Muscle of leg (tissue), 11 donors: ENCODE data around the gene CCDC88B. TPM values are rescaled to one million over a fixed set of nuclear protein-coding genes. Genes with fewer than 3 reads are reported as not detected.
A peak's percentile ranks its signal among the peaks of the same experiment; 100 is the strongest.

ENCODE experiments used
- DNase-seq: peaks from one replicate; pipeline ENCODE4 v3.0.0; 2013
- H3K27ac ChIP-seq: one replicate; pipeline ENCODE4 v1.5.1; 2013; ENCODE audit warnings: mild to moderate bottlenecking, low read length, control low read depth
- H3K27me3 ChIP-seq: one replicate; pipeline ENCODE4 v1.6.1; 2013; ENCODE audit warnings: low read length; ENCODE audit not compliant: control insufficient read depth, insufficient read depth
- H3K36me3 ChIP-seq: one replicate; pipeline ENCODE4 v1.6.1; 2013; ENCODE audit warnings: low read length; ENCODE audit not compliant: control insufficient read depth, insufficient read depth
- H3K4me1 ChIP-seq: one replicate; pipeline ENCODE4 v1.6.1; 2013; ENCODE audit warnings: low read length; ENCODE audit not compliant: control insufficient read depth, insufficient read depth
- H3K4me3 ChIP-seq: one replicate; pipeline ENCODE4 v1.5.1; 2013; ENCODE audit warnings: low read length, control low read depth
- H3K9me3 ChIP-seq: replicated peaks from 2 replicates; pipeline ENCODE4 v1.6.1; 2013; ENCODE audit warnings: low read depth, low read length; ENCODE audit not compliant: control insufficient read depth
- WGBS: methylation state at CpG from one replicate; pipeline ENCODE4 v1.1.5; 2013; ENCODE audit warnings: missing lambda C conversion rate; ENCODE audit not compliant: insufficient coverage; 5-methylcytosine and 5-hydroxymethylcytosine counted together
- polyA plus RNA-seq, 8 donors: library from polyadenylated mRNA; unstranded; fragments of 120-200 nt; gene quantifications; one replicate each; pipeline versions ENCODE4 v1.2.1 to v1.2.3, GENCODE V29; 2013; ENCODE audit warnings: inconsistent platforms in 1 of 8, low replicate concordance in 1 of 8; ENCODE audit not compliant: insufficient read length in 8 of 8, insufficient read depth in 1 of 8
- total RNA-seq: library from RNA; stranded (reverse); fragments of 120-200 nt; gene quantifications from one replicate; pipeline ENCODE4 v1.2.4, GENCODE V29; 2013

Gene CCDC88B
- total and polyA plus RNA-seq, 9 donors: 2.8 to 5.6 (median 4.4) TPM

DNA sequence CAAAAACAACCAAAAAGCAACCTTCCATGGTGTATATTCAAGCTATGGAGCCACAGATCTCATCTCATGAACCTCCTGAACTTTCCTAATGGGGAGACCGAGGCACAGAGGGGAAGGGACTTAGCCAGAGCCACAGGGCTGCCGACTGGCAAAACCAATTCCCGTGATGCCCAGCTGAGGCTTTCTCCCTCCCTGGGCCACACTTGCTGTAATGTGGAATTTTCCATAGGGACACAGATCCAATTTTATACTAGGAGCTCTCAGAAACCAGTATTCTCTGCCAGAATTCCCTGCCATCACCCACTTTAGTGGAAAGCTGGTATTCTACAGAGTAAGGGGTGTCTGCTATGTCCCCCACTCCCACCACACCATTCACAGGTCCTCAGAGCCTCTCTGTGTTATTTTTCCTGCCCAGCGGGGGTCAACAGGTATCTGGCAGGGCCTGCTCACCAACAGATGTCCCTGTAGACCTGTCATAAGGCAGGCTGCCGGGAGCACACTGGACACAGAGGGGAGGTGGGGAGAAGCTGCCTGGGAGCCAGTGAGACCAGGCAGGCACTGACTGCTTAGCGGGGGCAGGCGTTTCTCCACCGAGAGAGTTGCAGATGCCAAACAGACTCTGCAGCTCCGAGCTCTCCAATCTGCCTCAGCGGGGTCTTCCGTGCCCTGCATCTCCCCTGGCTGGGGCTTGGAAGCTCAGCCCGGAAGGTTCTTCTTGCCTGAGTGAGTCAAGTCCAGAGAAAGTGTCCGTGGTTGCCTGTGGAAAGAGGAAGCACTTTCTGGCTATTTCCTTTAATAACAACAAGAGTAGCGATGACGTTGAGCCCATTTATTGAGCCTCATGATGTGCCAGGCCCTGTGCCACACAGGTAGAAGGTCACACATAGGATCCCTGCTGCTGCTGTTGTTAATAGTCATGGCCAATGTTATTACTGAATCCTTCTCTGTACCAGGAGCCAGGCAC is 45.3 kb downstream of the CCDC88B start:
- Histone ChIP-seq H3K36me3 (no peaks in the 10 kb centered on the region), H3K27ac (no peak overlapping the region), H3K4me1 (no peaks in the 10 kb centered on the region), H3K27me3 (peaks cover 10% of the 10 kb centered on the region), H3K4me3 (no peak overlapping the region), H3K9me3 (no peaks in the 10 kb centered on the region)
- 40% methylated on average over 7 of the region's 15 CpGs for WGBS
- peak; percentile 53 for DNase-seq

- Histone ChIP-seq H3K4me3 (no peak overlapping the region), H3K9me3 (no peaks in the 10 kb centered on the region), H3K27ac (no peak overlapping the region), H3K4me1 (no peaks in the 10 kb centered on the region), H3K36me3 (no peaks in the 10 kb centered on the region), H3K27me3 (peaks cover 10% of the 10 kb centered on the region)
- 61% methylated on average over 8 of the region's 11 CpGs for WGBS
- no peak for DNase-seq
Observed at GRCh38 chr11:64385945-64386704, 46.1 kb downstream of the CCDC88B start.

- H3K27me3 ChIP-seq: peaks cover 9% of the 10 kb centered on the region
- H3K9me3 ChIP-seq: no peaks in the 10 kb centered on the region
- H3K36me3 ChIP-seq: no peaks in the 10 kb centered on the region
- DNase-seq: no peak
- H3K4me3 ChIP-seq: no peak overlapping the region
- H3K27ac ChIP-seq: no peak overlapping the region
- H3K4me1 ChIP-seq: no peaks in the 10 kb centered on the region
Observed at GRCh38 chr11:64387916-64388315, 47.9 kb downstream of the CCDC88B start.

GRCh38 chr11:64388894-64389293 is 48.9 kb downstream of the CCDC88B start:
- Histone ChIP-seq H3K4me3 (no peak overlapping the region), H3K27me3 (peaks cover 8% of the 10 kb centered on the region), H3K27ac (no peak overlapping the region), H3K36me3 (no peaks in the 10 kb centered on the region), H3K4me1 (no peaks in the 10 kb centered on the region), H3K9me3 (no peaks in the 10 kb centered on the region)
- DNase-seq: no peak
- WGBS: 50% methylated on average over 9 of the region's 10 CpGs

DNA sequence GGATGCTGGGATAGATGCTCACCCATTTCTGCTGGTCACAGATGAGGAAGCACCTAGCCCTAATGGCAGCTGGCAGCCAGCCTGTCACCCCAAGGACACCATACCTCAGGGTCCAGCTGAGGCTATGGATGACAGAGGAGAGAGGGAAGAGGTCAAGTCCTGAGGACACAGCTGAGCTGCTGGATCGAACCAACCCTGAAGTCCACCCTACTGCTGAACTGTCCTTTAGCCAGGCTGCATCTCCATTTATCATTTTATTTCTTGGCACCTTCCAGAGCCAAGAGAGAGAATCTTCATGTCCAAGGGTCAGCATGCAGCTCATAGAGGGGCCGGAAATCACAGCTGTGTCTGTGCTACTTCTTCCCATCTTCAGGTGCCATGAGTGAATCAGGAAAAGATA is 49.8 kb downstream of the CCDC88B start:
- Histone ChIP-seq H3K27ac (no peak overlapping the region), H3K36me3 (no peaks in the 10 kb centered on the region), H3K27me3 (peaks cover 4% of the 10 kb centered on the region), H3K9me3 (no peaks in the 10 kb centered on the region), H3K4me1 (peaks cover 6% of the 10 kb centered on the region), H3K4me3 (no peak overlapping the region)
- 80% methylated on average over 1 of the region's 2 CpGs for WGBS
- DNase-seq: no peak

DNA sequence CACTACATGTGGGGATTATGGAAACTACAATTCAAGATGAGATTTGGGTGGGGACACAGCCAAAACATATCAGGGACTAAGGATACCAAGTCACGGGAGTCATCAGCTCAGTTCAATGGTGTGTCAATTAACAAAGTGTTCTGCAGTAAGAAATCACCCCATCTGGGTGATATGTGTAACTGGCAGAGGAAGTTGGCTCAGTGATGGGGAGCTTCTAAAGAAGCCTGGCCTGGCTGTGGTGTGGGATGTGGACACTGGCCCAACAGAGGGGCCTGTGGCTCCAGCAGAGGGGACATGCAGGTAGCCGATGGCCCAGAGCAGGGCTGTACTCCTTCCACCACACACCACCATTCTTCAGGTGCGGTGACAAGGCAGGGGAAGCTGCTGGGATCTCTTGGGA is 50.6 kb downstream of the CCDC88B start:
- Histone ChIP-seq H3K4me1 (peaks cover 13% of the 10 kb centered on the region), H3K36me3 (no peaks in the 10 kb centered on the region), H3K9me3 (no peaks in the 10 kb centered on the region), H3K27me3 (peaks cover 4% of the 10 kb centered on the region), H3K4me3 (no peak overlapping the region), H3K27ac (no peak overlapping the region)
- no peak for DNase-seq
- WGBS: 83% methylated on average over 2 of the region's 3 CpGs

DNA sequence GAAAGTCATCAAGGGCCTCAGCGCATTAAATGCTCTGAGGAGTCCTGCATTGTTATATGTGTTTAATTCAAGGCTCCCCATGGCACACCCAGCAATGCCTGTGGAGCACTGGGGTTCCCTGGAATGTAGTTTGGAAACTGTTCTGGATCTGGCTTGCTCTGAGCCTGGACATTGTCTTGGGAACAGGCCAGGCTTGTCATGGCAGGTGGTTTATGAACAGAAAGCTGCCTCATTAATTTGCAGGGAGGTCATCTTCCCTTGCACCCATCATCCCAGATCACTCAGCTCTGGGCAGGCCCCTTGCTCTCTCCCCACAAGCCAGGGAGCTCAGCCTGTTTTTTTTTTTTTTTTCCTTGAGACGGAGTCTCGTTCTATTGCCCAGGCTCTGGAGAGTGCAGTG is 51.8 kb downstream of the CCDC88B start:
- Histone ChIP-seq H3K9me3 (no peaks in the 10 kb centered on the region), H3K4me1 (peaks cover 26% of the 10 kb centered on the region), H3K27ac (no peak overlapping the region), H3K36me3 (no peaks in the 10 kb centered on the region), H3K27me3 (peaks cover 4% of the 10 kb centered on the region), H3K4me3 (no peak overlapping the region)
- DNase-seq: no peak
- WGBS: no CpG with 5 or more reads among the region's 3 CpGs

DNA sequence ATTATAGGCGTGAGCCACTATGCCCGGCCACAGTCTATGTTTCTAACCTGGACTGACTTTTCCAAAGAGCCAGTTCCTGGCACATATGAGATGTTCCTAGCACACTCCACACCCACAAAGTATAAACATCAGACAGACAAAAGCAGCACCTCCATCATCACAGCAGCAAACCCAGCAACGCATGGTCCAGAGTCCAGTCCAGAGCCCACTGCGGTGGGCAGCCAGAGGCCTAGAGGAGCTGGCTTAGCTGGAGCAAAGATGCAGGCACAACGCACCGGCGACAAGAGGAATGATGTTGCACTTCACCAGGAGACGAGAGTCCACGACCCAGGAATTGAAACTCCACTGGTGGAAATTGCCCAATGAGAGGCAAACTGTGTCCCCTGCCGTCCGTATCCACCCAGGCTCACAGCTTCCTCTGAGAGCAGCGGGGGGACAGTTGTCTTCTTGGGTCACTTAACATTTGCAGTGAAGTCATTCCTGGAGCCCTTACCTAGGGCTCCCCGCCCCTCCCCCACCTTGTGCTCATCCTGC is 55.6 kb downstream of the CCDC88B start:
- Histone ChIP-seq H3K36me3 (no peaks in the 10 kb centered on the region), H3K4me3 (no peak overlapping the region), H3K9me3 (no peaks in the 10 kb centered on the region), H3K27ac (peak overlapping the region; percentile 29), H3K4me1 (peaks cover 31% of the 10 kb centered on the region), H3K27me3 (no peaks in the 10 kb centered on the region)
- 49% methylated on average over 13 of the region's 13 CpGs for WGBS
- DNase-seq: no peak

DNA sequence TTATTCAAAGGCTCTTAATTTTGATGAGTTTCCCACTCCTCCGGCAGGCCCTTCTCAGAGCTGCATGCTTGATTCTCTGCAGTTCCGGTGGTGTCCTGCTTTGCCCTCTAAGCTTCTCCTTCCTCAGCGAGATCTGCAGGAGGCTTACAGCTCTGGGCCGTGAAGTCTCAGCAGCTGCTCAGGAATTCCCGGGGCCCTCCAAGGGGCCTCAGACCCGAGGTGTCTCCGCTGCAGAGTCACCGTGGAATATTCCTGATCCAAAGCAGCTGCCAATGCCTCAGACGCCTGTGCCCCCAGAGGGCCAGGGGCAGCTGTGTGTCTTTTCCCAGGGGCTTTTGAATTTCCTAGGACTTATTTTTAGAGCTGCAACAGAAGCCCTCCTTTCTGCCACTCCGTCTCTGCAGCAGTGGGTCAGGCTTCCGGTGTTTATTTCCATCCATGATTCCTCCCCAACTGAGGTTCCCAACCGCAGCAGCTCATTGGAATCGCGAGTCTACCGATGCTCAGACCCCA is 56.1 kb downstream of the CCDC88B start:
- Histone ChIP-seq H3K4me3 (no peak overlapping the region), H3K4me1 (peaks cover 31% of the 10 kb centered on the region), H3K9me3 (no peaks in the 10 kb centered on the region), H3K27me3 (peaks cover 2% of the 10 kb centered on the region), H3K36me3 (no peaks in the 10 kb centered on the region), H3K27ac (peak overlapping the region; percentile 29)
- DNase-seq: peak; percentile 81
- 2% methylated on average over 14 of the region's 15 CpGs for WGBS

DNA sequence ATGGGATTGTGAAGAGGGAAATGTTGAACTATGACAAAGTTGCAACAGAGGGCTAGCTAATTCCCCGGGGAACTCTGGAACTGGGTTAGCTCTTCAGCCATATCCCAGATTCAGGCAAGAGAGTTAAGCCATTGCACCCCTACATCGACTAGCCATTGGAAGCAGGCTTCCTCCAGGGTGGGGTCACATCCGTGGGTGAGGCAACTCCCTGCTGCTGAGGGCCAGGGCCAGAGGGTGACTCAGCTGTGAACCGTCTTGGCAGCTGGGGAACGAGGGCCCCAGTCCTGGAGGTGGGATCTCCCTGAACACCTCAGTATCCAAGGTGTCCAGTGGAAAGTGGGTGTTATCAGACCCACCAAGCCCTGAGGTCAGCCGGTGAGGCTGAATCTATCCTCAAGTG is 60.1 kb downstream of the CCDC88B start:
- H3K27ac ChIP-seq: no peak overlapping the region
- H3K9me3 ChIP-seq: peaks cover 3% of the 10 kb centered on the region
- H3K4me3 ChIP-seq: no peak overlapping the region
- peaks cover 2% of the 10 kb centered on the region for H3K27me3 ChIP-seq
- H3K4me1 ChIP-seq: peaks cover 22% of the 10 kb centered on the region
- DNase-seq: no peak
- 63% methylated on average over 5 of the region's 6 CpGs for WGBS
- H3K36me3 ChIP-seq: no peaks in the 10 kb centered on the region
